IMR-90 (cell line): Measurements from ENCODE around the gene GRID2IP. TPM values are rescaled to one million over a fixed set of nuclear protein-coding genes. Genes with fewer than 3 reads are reported as not detected.

Experiments
- ATAC-seq: fragments of 200-7000 bp; cut with Tn5 transposase; 2 replicates; pipeline ENCODE4 v1.9.1; 2020; ENCODE audit warnings: low read depth, mild to moderate bottlenecking, moderate library complexity
- BruUV-seq: library from RNA; stranded (reverse); fragments of 400-500 nt; replicated peaks from 2 replicates; lab custom pipeline; 2021; lab: Mats Ljungman, UMichigan
- CTCF ChIA-PET: fragments of 300-600 bp; formaldehyde crosslinking; extraction: SDS; loops from one replicate; lab custom pipeline; 2021; ENCODE audit warnings: antibody characterized with exemption; lab: Yijun Ruan, JAX
- POLR2A ChIA-PET: fragments of 300-600 bp; sonication (Branson Sonifier 250); formaldehyde crosslinking; loops from one replicate; lab custom pipeline; 2022; ENCODE audit warnings: antibody characterized with exemption; ENCODE audit not compliant: unreplicated experiment; lab: Charles Lee
- DNase-seq: peaks from one replicate; pipeline ENCODE4 v3.0.0; 2013
- H2AFZ ChIP-seq: replicated peaks from 2 replicates; pipeline ENCODE3; 2013; ENCODE audit warnings: low read length, mild to moderate bottlenecking; ENCODE audit not compliant: poor library complexity
- H2AK5ac ChIP-seq: 2 replicates; pipeline ENCODE4 v1.6.1; 2013; ENCODE audit warnings: low read depth, low read length, inconsistent platforms
- H2AK9ac ChIP-seq: replicated peaks from 2 replicates; pipeline ENCODE3; 2013; ENCODE audit warnings: mild to moderate bottlenecking, low read depth, low read length, moderate library complexity; ENCODE audit not compliant: poor library complexity
- H2BK120ac ChIP-seq: 2 replicates; pipeline ENCODE4 v1.6.1; 2013; ENCODE audit warnings: low read depth, low read length, inconsistent platforms
- H2BK15ac ChIP-seq: 3 replicates; pipeline ENCODE4 v1.6.1; 2013; ENCODE audit warnings: low read depth, low read length, inconsistent platforms
- H2BK20ac ChIP-seq: 2 replicates; pipeline ENCODE4 v1.6.1; 2013; ENCODE audit warnings: low read depth, mild to moderate bottlenecking, inconsistent platforms, low read length, moderate library complexity
- H2BK5ac ChIP-seq: 2 replicates; pipeline ENCODE4 v1.6.1; 2013; ENCODE audit warnings: mild to moderate bottlenecking, low read depth, low read length, inconsistent platforms; ENCODE audit not compliant: poor library complexity, severe bottlenecking
- H3K14ac ChIP-seq: replicated peaks from 2 replicates; pipeline ENCODE4 v1.6.1; 2013; ENCODE audit warnings: low read depth, low read length, inconsistent platforms
- H3K18ac ChIP-seq: 2 replicates; pipeline ENCODE4 v1.6.1; 2013; ENCODE audit warnings: low read depth, low read length, control low read depth
- H3K23ac ChIP-seq: 2 replicates; pipeline ENCODE4 v1.6.1; 2013; ENCODE audit warnings: low read depth, low read length, inconsistent platforms
- H3K27ac ChIP-seq: 2 replicates; pipeline ENCODE4 v1.5.1; 2013; ENCODE audit warnings: mild to moderate bottlenecking, control low read depth, low read length; ENCODE audit not compliant: insufficient read depth
- H3K27me3 ChIP-seq: 2 replicates; pipeline ENCODE4 v1.6.1; 2013; ENCODE audit warnings: low read length; ENCODE audit not compliant: control insufficient read depth, insufficient read depth
- H3K36me3 ChIP-seq: 2 replicates; pipeline ENCODE4 v1.6.1; 2013; ENCODE audit warnings: low read length, mixed read lengths; ENCODE audit not compliant: control insufficient read depth, insufficient read depth
- H3K4ac ChIP-seq: 2 replicates; pipeline ENCODE4 v1.6.1; 2013; ENCODE audit warnings: low read depth, low read length, inconsistent platforms
- H3K4me1 ChIP-seq: 2 replicates; pipeline ENCODE4 v1.6.1; 2013; ENCODE audit warnings: low read length, mixed read lengths; ENCODE audit not compliant: control insufficient read depth, insufficient read depth
- H3K4me2 ChIP-seq: 2 replicates; pipeline ENCODE4 v1.6.1; 2013; ENCODE audit warnings: low read depth, mild to moderate bottlenecking, control low read depth, low read length, moderate library complexity
- H3K4me3 ChIP-seq: 2 replicates; pipeline ENCODE4 v1.5.1; 2013; ENCODE audit warnings: low read depth, mild to moderate bottlenecking, control low read depth, low read length, moderate library complexity; ENCODE audit not compliant: insufficient read depth
- H3K56ac ChIP-seq: 2 replicates; pipeline ENCODE4 v1.6.1; 2013; ENCODE audit warnings: low read length, inconsistent platforms; ENCODE audit not compliant: insufficient read depth; ENCODE audit errors: extremely low read depth
- H3K79me1 ChIP-seq, 2 experiments: 2 replicates each; pipeline ENCODE4 v1.6.1; 2013; ENCODE audit warnings: low read length in 2 of 2, inconsistent platforms in 1 of 2, low read depth in 1 of 2
- H3K9ac ChIP-seq: 2 replicates; pipeline ENCODE4 v1.6.1; 2013; ENCODE audit warnings: low read depth, low read length, control low read depth
- H3K9me1 ChIP-seq: 2 replicates; pipeline ENCODE4 v1.6.1; 2013; ENCODE audit warnings: low read length, inconsistent platforms; ENCODE audit not compliant: insufficient read depth
- H3K9me3 ChIP-seq: 2 replicates; pipeline ENCODE4 v1.6.1; 2013; ENCODE audit warnings: low read length; ENCODE audit not compliant: control insufficient read depth, insufficient read depth
- H4K20me1 ChIP-seq: 2 replicates; pipeline ENCODE4 v1.6.1; 2013; ENCODE audit warnings: low read length, inconsistent platforms; ENCODE audit not compliant: insufficient read depth
- H4K5ac ChIP-seq: 2 replicates; pipeline ENCODE4 v1.6.1; 2013; ENCODE audit warnings: mild to moderate bottlenecking, low read depth, low read length, control low read depth
- H4K8ac ChIP-seq, 2 experiments: 2 replicates each; pipeline ENCODE4 v1.6.1; 2013; ENCODE audit warnings: low read depth in 2 of 2, low read length in 2 of 2, control low read depth in 1 of 2, inconsistent platforms in 1 of 2
- H4K91ac ChIP-seq: 2 replicates; pipeline ENCODE4 v1.6.1; 2013; ENCODE audit warnings: low read depth, low read length, inconsistent platforms; ENCODE audit not compliant: insufficient read depth
- BHLHE40 ChIP-seq: fragments of 150-350 bp; IDR thresholded peaks from 2 replicates; pipeline ENCODE4 v1.6.1; 2016; ENCODE audit warnings: mild to moderate bottlenecking, low read depth, low read length
- CEBPB ChIP-seq: IDR thresholded peaks from 2 replicates; pipeline ENCODE4 v1.6.1; 2012; ENCODE audit warnings: low read depth, low read length, improper control_type of control experiment
- CHD1 ChIP-seq: IDR thresholded peaks from 2 replicates; pipeline ENCODE4 v1.6.1; 2012; ENCODE audit warnings: low read depth, low read length, improper control_type of control experiment
- CTCF ChIP-seq: conservative IDR thresholded peaks from 2 replicates; pipeline ENCODE4 v1.5.1; 2012; ENCODE audit warnings: mild to moderate bottlenecking, low read depth, low read length, improper control_type of control experiment
- ELK1 ChIP-seq: fragments of 150-350 bp; IDR thresholded peaks from 2 replicates; pipeline ENCODE4 v1.6.1; 2016; ENCODE audit warnings: low read depth, mild to moderate bottlenecking, low read length, moderate library complexity, borderline replicate concordance
- FOS ChIP-seq: fragments of 150-350 bp; IDR thresholded peaks from 2 replicates; pipeline ENCODE4 v1.6.1; 2016; ENCODE audit warnings: low read depth, low read length
- MAFK ChIP-seq: IDR thresholded peaks from 2 replicates; pipeline ENCODE4 v1.6.1; 2012; ENCODE audit warnings: low read depth, low read length, improper control_type of control experiment
- MAZ ChIP-seq: IDR thresholded peaks from 2 replicates; pipeline ENCODE4 v1.6.1; 2012; ENCODE audit warnings: low read depth, mild to moderate bottlenecking, low read length, improper control_type of control experiment, moderate library complexity, borderline replicate concordance
- MXI1 ChIP-seq: IDR thresholded peaks from 2 replicates; pipeline ENCODE4 v1.6.1; 2012; ENCODE audit warnings: low read depth, mild to moderate bottlenecking, low read length, moderate library complexity, borderline replicate concordance
- NFE2L2 ChIP-seq: fragments of 150-350 bp; IDR thresholded peaks from 2 replicates; pipeline ENCODE4 v1.6.1; 2016; ENCODE audit warnings: low read depth, mild to moderate bottlenecking, low read length
- POLR2A ChIP-seq: IDR thresholded peaks from 2 replicates; pipeline ENCODE4 v1.6.1; 2012; ENCODE audit warnings: mild to moderate bottlenecking, low read depth, low read length
- RAD21 ChIP-seq: IDR thresholded peaks from 2 replicates; pipeline ENCODE4 v1.6.1; 2012; ENCODE audit warnings: low read length, improper control_type of control experiment
- RCOR1 ChIP-seq: IDR thresholded peaks from 2 replicates; pipeline ENCODE4 v1.6.1; 2012; ENCODE audit warnings: mild to moderate bottlenecking, low read length, improper control_type of control experiment; ENCODE audit not compliant: insufficient replicate concordance
- RFX5 ChIP-seq: IDR thresholded peaks from 2 replicates; pipeline ENCODE4 v1.8.0; 2012; ENCODE audit warnings: low read depth, mild to moderate bottlenecking, low read length, moderate library complexity
- SMC3 ChIP-seq: fragments of 150-350 bp; IDR thresholded peaks from 2 replicates; pipeline ENCODE4 v1.6.1; 2016; ENCODE audit warnings: low read depth, mild to moderate bottlenecking, antibody characterized with exemption, low read length, moderate library complexity
- USF2 ChIP-seq: fragments of 150-350 bp; IDR thresholded peaks from 2 replicates; pipeline ENCODE4 v1.6.1; 2017; ENCODE audit warnings: mild to moderate bottlenecking, antibody characterized with exemption, low read length, low read depth
- WGBS, 2 experiments: methylation state at CpG; one replicate each; pipeline versions ENCODE4 v1.1.5 to v1.1.7; 2013; ENCODE audit warnings: missing lambda C conversion rate in 2 of 2; ENCODE audit not compliant: insufficient read length in 1 of 2; ENCODE audit errors: extremely low coverage in 2 of 2; 5-methylcytosine and 5-hydroxymethylcytosine counted together
- dilution Hi-C: fragments of 300-500 bp; cut with HindIII; formaldehyde crosslinking; loops from one replicate; pipeline ENCODE4 v1.14.3; 2018; ENCODE audit warnings: low sequenced_read_pairs; ENCODE audit not compliant: unreplicated experiment
- in situ Hi-C: fragments of 300-500 bp; cut with MboI; formaldehyde crosslinking; loops from 3 replicates; pipeline ENCODE4 v1.14.3; 2019; ENCODE audit warnings: low sequenced_read_pairs, inconsistent platforms, mixed read lengths
- intact Hi-C: fragments of 100-400 bp; cut with micrococcal nuclease; formaldehyde crosslinking; loops from 2 replicates; pipeline ENCODE4 v1.10.0; 2022
- polyA plus RNA-seq, 3 experiments: library from polyadenylated mRNA; depleted of rRNA; stranded (reverse); fragments of >200 nt; gene quantifications; 2 replicates each; pipeline ENCODE4 v1.2.3, GENCODE V29; 2012; ENCODE audit warnings: low replicate concordance in 1 of 3
- total RNA-seq: library from RNA; depleted of rRNA; stranded (reverse); fragments of >200 nt; gene quantifications from 2 replicates; pipeline ENCODE4 v1.2.3, GENCODE V29; 2012

The GRID2IP gene
- total and polyA plus RNA-seq, 2 of the 4 experiments (the other 2 are of a cell fraction), result not detected

GRCh38 chr7:6571160-6571779 is 20.0 kb upstream of the GRID2IP start:
- no peak overlapping the region for H3K56ac ChIP-seq
- WGBS, 2 experiments, result 71% methylated on average over 1 of the region's 7 CpGs; no CpG with 5 or more reads in 1 of the 2 experiments

More at GRCh38 chr7:6571160-6571779, 20.0 kb upstream of the GRID2IP start:
- Histone ChIP-seq H2AK5ac (no peak overlapping the region), H3K9me3 (no peaks in the 10 kb centered on the region; the same call in 1 of the 2 replicates), H3K4me1 (no peaks in the 10 kb centered on the region), H3K18ac (no peak overlapping the region), H2BK120ac (no peak overlapping the region), H3K4me3 (no peak overlapping the region), H3K9ac (no peak overlapping the region), H3K27me3 (no peaks in the 10 kb centered on the region), H3K9me1 (peaks cover 3% of the 10 kb centered on the region; the same call in 1 of the 2 replicates), H4K8ac (no peak overlapping the region), H3K27ac (no peak overlapping the region), H3K36me3 (no peaks in the 10 kb centered on the region), H2BK20ac (no peak overlapping the region), H4K91ac (no peak overlapping the region), H3K4me2 (no peak overlapping the region), H2BK5ac (no peak overlapping the region), H2BK15ac (no peak overlapping the region), H3K14ac (no peak overlapping the region), H4K5ac (no peak overlapping the region), H3K4ac (no peak overlapping the region), H3K79me1 (peaks cover 0 to 1% of the 10 kb centered on the region in 2 experiments; a peak in 1 of 4 replicates), H2AFZ (no peak overlapping the region), H3K23ac (no peak overlapping the region), H2AK9ac (no peak overlapping the region), H4K20me1 (no peaks in the 10 kb centered on the region)
- ChIA-PET POLR2A (interaction anchor here (0.6 kb wide), 1 partner anchor 94 kb away, joined by 4 read pairs; no protein-coding TSS in a partner anchor), CTCF (no interaction called here)
- intact Hi-C loops (loop anchor here (5.0 kb wide), 1 partner anchor 54 kb away; no protein-coding TSS in a partner anchor), dilution Hi-C loops (no loop called here), in situ Hi-C loops (no loop called here)
- no TSS peak for BruUV-seq
- ATAC-seq (no peak), DNase-seq (no peak)
- TF ChIP-seq CTCF, result no peak
- no peak for TF ChIP-seq USF2
- TF ChIP-seq RAD21, result no peak
- no peak for TF ChIP-seq BHLHE40
- TF ChIP-seq ELK1, result no peak
- TF ChIP-seq POLR2A, result no peak
- no peak for TF ChIP-seq MXI1
- TF ChIP-seq CHD1, result no peak
- no peak for TF ChIP-seq SMC3
- no peak for TF ChIP-seq MAZ
- TF ChIP-seq NFE2L2, result no peak
- TF ChIP-seq FOS, result no peak
- TF ChIP-seq MAFK, result no peak
- TF ChIP-seq CEBPB, result no peak
- TF ChIP-seq RFX5, result no peak
- TF ChIP-seq RCOR1, result no peak
